ENCODE measurements around the gene TTC12.

The TTC12 gene

DNA sequence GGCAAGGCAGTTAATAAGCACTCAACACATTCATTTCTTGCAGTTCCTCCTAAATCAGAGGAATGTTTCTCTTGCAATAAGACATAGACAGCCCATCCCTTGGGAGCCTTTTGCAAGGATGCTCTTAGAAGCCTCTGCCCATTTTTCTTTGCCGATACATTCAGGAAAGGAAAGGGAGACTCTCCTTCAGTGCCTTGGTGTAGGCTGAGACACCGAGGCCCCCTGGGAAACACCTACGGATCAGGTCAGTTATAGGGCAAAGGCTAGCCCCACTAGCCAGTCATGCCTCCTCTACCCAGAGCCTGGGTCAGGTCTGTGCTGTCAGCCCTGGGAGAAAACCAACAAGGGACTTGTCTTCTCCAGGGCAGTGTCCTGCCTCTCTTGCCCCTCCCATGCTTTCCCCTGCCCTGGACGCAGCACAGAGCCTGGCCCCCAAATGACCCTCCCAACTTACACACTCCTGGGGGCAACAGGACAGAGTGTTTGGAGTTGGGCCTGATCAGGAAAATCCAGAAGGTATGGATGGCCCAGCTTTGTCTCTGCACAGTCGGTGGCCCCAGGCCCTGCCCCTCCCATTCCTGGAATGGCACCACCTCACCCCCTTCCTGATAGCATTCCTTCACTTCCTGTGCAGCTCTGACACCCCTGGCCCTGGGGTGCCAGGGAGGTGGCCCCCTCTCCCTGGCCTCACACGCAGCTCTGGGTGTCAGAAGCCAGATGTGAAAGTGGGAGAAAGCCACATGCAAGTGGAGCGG lies 91.5 kb downstream of the TTC12 start:
- no peak for DNase-seq (ENCODE audit: low read depth)

DNA sequence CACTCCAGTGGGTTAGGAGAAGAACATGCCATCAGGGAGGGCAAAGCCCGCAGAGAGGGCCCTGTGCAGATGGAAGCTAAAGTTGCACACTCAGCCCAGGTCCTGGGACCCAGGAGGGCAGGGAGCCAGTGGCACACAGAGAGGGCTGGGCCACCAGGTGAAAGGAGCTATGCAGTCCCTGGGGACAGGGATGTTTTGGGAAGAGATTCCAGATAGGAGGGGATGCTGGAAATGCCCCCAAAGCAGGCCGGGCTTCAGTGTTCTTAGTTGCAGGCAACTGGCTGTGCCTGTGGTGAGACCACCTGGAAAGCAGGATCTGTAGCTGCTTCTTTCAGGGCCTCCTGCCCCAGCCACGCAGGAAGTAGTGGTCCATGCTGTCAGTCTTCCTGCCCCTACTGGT lies 92.8 kb downstream of the TTC12 start:
- DNase-seq (ENCODE audit: low read depth): no peak

DNA sequence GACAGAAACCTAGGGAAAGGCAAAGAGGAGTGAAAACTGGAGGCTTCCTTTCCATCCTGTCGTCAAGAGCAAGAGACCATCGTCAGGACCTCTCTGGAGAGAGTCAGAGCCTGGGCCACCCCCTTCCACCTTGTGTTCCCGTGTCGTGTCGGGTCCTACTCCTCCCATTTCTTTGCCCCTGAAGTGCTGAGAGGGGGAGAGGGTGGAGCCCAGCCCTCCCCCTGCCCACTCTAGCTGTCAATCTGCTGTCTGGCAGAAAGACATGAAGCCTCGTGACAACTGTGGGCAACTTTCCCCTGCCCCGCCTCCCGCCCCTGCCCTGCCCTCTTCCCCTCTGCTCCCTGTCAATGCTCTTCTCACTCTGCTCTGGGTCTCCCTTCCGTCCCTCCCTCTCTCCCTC lies 93.8 kb downstream of the TTC12 start:
- DNase-seq (ENCODE audit: low read depth): no peak

DNA sequence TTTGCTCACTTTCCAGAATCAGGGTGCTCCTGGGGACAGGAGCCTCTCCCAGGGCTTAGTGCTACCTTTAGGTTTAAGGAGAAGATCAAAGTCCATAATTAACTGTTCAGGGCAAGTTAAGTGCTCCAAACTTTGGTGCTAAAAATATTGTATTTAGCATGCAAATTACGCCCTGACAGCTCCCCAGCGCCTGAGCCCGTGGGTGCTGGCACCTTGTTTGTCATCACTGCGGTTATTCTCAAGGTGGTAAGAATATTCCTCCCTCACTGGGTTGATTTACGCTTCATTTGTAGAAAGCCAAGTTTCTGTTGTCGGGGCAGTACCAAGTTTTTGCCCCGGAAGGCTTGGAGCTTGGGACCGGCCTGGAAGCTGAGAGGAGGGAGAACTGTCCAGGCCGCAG lies 94.5 kb downstream of the TTC12 start:
- no peak for DNase-seq (ENCODE audit: low read depth)

DNA sequence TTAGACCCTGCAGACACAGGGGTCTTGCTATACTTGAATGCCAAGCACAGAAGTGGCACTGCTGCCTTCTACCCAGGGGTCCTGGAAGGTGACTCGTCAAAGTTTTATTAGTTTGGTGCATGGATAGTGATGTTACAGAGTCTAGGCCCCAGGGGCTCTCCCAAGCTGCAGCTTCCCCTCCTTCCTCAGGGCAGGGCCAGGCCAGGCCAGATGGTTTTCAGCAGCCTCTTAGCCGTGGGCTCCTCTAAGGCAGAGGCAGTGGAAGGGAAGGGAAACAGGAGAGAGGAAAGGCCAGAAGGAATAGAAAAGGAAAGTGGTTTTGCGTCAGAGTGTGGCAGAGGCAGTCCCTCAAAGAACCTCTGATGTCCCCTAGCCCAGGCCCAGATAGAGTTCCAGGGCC lies 95.1 kb downstream of the TTC12 start:
- no peak for DNase-seq (ENCODE audit: low read depth)

- DNase-seq (ENCODE audit: low read depth): no peak
These were observed 96.2 kb downstream of the TTC12 start for GRCh38 chr11:113410414-113411135.

- no peak for DNase-seq (ENCODE audit: low read depth)
These were observed 97.2 kb downstream of the TTC12 start for GRCh38 chr11:113411536-113411935.

GRCh38 chr11:113412675-113413074 lies 98.3 kb downstream of the TTC12 start:
- DNase-seq (ENCODE audit: low read depth): no peak

- no peak for DNase-seq (ENCODE audit: low read depth)
These were observed 101.0 kb downstream of the TTC12 start for GRCh38 chr11:113415343-113415742.

Measured in fibroblast of the conjunctiva (primary cell).